HepG2 (cell line): ENCODE data around the gene ABCB8. TPM values are rescaled to one million over a fixed set of nuclear protein-coding genes. Genes with fewer than 3 reads are reported as not detected.
A peak's percentile ranks its signal among the peaks of the same experiment; 100 is the strongest.

ENCODE experiments used
- ATAC-seq: fragments of 200-7000 bp; cut with Tn5 transposase; 3 replicates; pipeline ENCODE4 v1.9.1; 2020; ENCODE audit warnings: mild to moderate bottlenecking, moderate library complexity
- BruUV-seq: library from RNA; stranded (reverse); fragments of 400-500 nt; replicated peaks from 2 replicates; lab custom pipeline; 2021; lab: Mats Ljungman, UMichigan
- CTCF ChIA-PET: fragments of 300-600 bp; formaldehyde crosslinking; extraction: SDS; loops from one replicate; lab custom pipeline; 2021; ENCODE audit warnings: low total read pairs, inconsistent platforms, low intra/inter-chr PET ratio; lab: Yijun Ruan, JAX
- POLR2A ChIA-PET: fragments of 350-600 bp; sonication (Branson Sonifier 250); formaldehyde crosslinking; loops from one replicate; lab custom pipeline; 2020; ENCODE audit warnings: antibody characterized with exemption, inconsistent platforms; lab: Yijun Ruan, JAX
- DNase-seq: peaks from one replicate; pipeline ENCODE4 v3.0.0-alpha.2; 2015; ENCODE audit warnings: low spot score
- FAIRE-seq: peaks from 3 replicates; lab custom pipeline; 2011; peaks lifted over from hg19 to GRCh38; lab: Jason Lieb, UNC
- H2AFZ ChIP-seq: one replicate; pipeline ENCODE4 v1.6.1; 2011; ENCODE audit warnings: low read length, inconsistent platforms
- H3K27ac ChIP-seq: fragments of 300-600 bp; 3 replicates; pipeline ENCODE4 v1.8.0; 2011; ENCODE audit warnings: mixed run types, mild to moderate bottlenecking, mixed read lengths, low read length, inconsistent platforms; ENCODE audit not compliant: insufficient read depth; ENCODE audit errors: extremely low read length
- H3K27me3 ChIP-seq, 2 experiments: fragments of 200-600 bp in 1 of 2; 2 replicates in 1 of 2; 3 replicates in 1 of 2; pipeline versions ENCODE4 v1.6.0 to v1.8.0; 2011; ENCODE audit warnings: low read length in 2 of 2, mild to moderate bottlenecking in 2 of 2, moderate library complexity in 2 of 2, inconsistent platforms in 1 of 2; ENCODE audit not compliant: insufficient read depth in 2 of 2, control insufficient read depth in 1 of 2
- H3K36me3 ChIP-seq, 2 experiments: fragments of 200-600 bp in 1 of 2; replicated peaks in 1 of 2; 2 replicates in 1 of 2; 3 replicates in 1 of 2; pipeline versions ENCODE4 v1.5.1 to v1.8.0; 2011; ENCODE audit warnings: low read length in 2 of 2, inconsistent platforms in 1 of 2; ENCODE audit not compliant: insufficient read depth in 2 of 2, control insufficient read depth in 1 of 2
- H3K4me1 ChIP-seq: 2 replicates; pipeline ENCODE4 v1.5.1; 2012; ENCODE audit warnings: low read length, inconsistent platforms; ENCODE audit not compliant: insufficient read depth
- H3K4me2 ChIP-seq: 2 replicates; pipeline ENCODE4 v1.6.0; 2011; ENCODE audit warnings: low read depth, low read length, inconsistent platforms
- H3K4me3 ChIP-seq, 3 experiments: fragments of 200-600 bp in 1 of 3; sonication (generic), shearing (Covaris generic) in 1 of 3; replicated peaks in 1 of 3; 2 replicates each; pipeline ENCODE4 v1.5.1; 2011 to 2016; ENCODE audit warnings: low read length in 3 of 3, inconsistent platforms in 2 of 3, low read depth in 2 of 3, mild to moderate bottlenecking in 2 of 3, control low read depth in 1 of 3, mixed read lengths in 1 of 3; ENCODE audit not compliant: insufficient read depth in 1 of 3
- H3K79me2 ChIP-seq: one replicate; pipeline ENCODE4 v1.6.1; 2011; ENCODE audit warnings: low read length, inconsistent platforms; ENCODE audit not compliant: insufficient read depth
- H3K9ac ChIP-seq: 2 replicates; pipeline ENCODE4 v1.6.0; 2011; ENCODE audit warnings: mild to moderate bottlenecking, low read depth, low read length, inconsistent platforms; ENCODE audit not compliant: insufficient read depth
- H3K9me3 ChIP-seq: 2 replicates; pipeline ENCODE4 v1.5.1; 2012; ENCODE audit warnings: mild to moderate bottlenecking, low read length
- H4K20me1 ChIP-seq: 2 replicates; pipeline ENCODE4 v1.6.0; 2011; ENCODE audit warnings: inconsistent platforms, mild to moderate bottlenecking, low read length, moderate library complexity; ENCODE audit not compliant: insufficient read depth
- ARID2 ChIP-seq: sonication (generic); formaldehyde crosslinking; IDR thresholded peaks from 2 replicates; pipeline ENCODE4 v1.8.1; 2022; ENCODE audit warnings: mild to moderate bottlenecking, missing genetic modification reagents, borderline replicate concordance
- CENPX ChIP-seq: sonication (generic); formaldehyde crosslinking; IDR thresholded peaks from 2 replicates; pipeline ENCODE4 v1.9.0; 2021; ENCODE audit warnings: mild to moderate bottlenecking, missing genetic modification reagents, moderate library complexity
- EHMT2 ChIP-seq: fragments of 200-600 bp; sonication (generic); IDR thresholded peaks from 2 replicates; pipeline ENCODE4 v1.7.0; 2017; ENCODE audit warnings: antibody characterized with exemption, low read depth, low read length, borderline replicate concordance
- FOXA1 ChIP-seq, 2 experiments: fragments of 450-650 bp in 1 of 2; sonication (generic) in 1 of 2; formaldehyde crosslinking in 1 of 2; IDR thresholded peaks; 2 replicates each; pipeline versions ENCODE4 v1.4.0 to v1.6.1; 2016 to 2020; ENCODE audit warnings: missing genetic modification reagents in 1 of 2
- IRF2 ChIP-seq: IDR thresholded peaks from 2 replicates; pipeline ENCODE4 v1.6.1; 2018; ENCODE audit warnings: missing genetic modification reagents, missing compliant biosample characterization
- KMT2A ChIP-seq: sonication (generic); formaldehyde crosslinking; IDR thresholded peaks from 2 replicates; pipeline ENCODE4 v1.4.0; 2020; ENCODE audit warnings: missing genetic modification reagents
- MXD3 ChIP-seq: IDR thresholded peaks from 2 replicates; pipeline ENCODE4 v1.6.1; 2016; ENCODE audit warnings: mild to moderate bottlenecking, missing biosample characterization, missing genetic modification reagents
- MZF1 ChIP-seq: sonication (generic); formaldehyde crosslinking; IDR thresholded peaks from 2 replicates; pipeline ENCODE4 v1.8.1; 2023; ENCODE audit warnings: mild to moderate bottlenecking, missing genetic modification reagents, borderline replicate concordance
- PHF21A ChIP-seq: sonication (generic); formaldehyde crosslinking; IDR thresholded peaks from 2 replicates; pipeline ENCODE4 v1.5.0; 2020; ENCODE audit warnings: mild to moderate bottlenecking, missing genetic modification reagents
- PREB ChIP-seq: sonication (generic); formaldehyde crosslinking; IDR thresholded peaks from 2 replicates; pipeline ENCODE4 v1.4.0; 2020; ENCODE audit warnings: missing genetic modification reagents
- YEATS4 ChIP-seq: sonication (generic); formaldehyde crosslinking; IDR thresholded peaks from 2 replicates; pipeline ENCODE4 v1.4.0; 2020; ENCODE audit warnings: missing genetic modification reagents, borderline replicate concordance
- ZNF350 ChIP-seq: sonication (generic); formaldehyde crosslinking; IDR thresholded peaks from 2 replicates; pipeline ENCODE4 v1.4.0; 2020; ENCODE audit warnings: mild to moderate bottlenecking, low read depth, missing genetic modification reagents, borderline replicate concordance
- ZNF362 ChIP-seq: sonication (generic); formaldehyde crosslinking; IDR thresholded peaks from 2 replicates; pipeline ENCODE4 v1.4.0; 2020; ENCODE audit warnings: missing genetic modification reagents, mild to moderate bottlenecking, borderline replicate concordance
- ZNF484 ChIP-seq: sonication (generic); formaldehyde crosslinking; IDR thresholded peaks from 2 replicates; pipeline ENCODE4 v1.5.1; 2020; ENCODE audit warnings: mild to moderate bottlenecking, low read depth, missing genetic modification reagents, borderline replicate concordance
- ZSCAN20 ChIP-seq: sonication (generic); formaldehyde crosslinking; IDR thresholded peaks from 2 replicates; pipeline ENCODE4 v1.4.0; 2020; ENCODE audit warnings: missing genetic modification reagents, mild to moderate bottlenecking, borderline replicate concordance
- WGBS: methylation state at CpG from one replicate; pipeline ENCODE4 v1.1.6; 2017; ENCODE audit warnings: low lambda C conversion rate; 5-methylcytosine and 5-hydroxymethylcytosine counted together
- in situ Hi-C: cut with HindIII; loops from 2 replicates; pipeline ENCODE4 v1.10.0; 2017; ENCODE audit warnings: low pct_unique_long_range_greater_than_20kb; ENCODE audit not compliant: extremely low pct_ligation_motif_present
- intact Hi-C: fragments of 100-400 bp; cut with micrococcal nuclease; formaldehyde crosslinking; loops from one replicate; pipeline ENCODE4 v1.10.0; 2022; ENCODE audit not compliant: unreplicated experiment
- polyA plus RNA-seq, 8 experiments: library from polyadenylated mRNA; depleted of rRNA in 3 of 8; stranded (reverse) in 7 of 8; unstranded in 1 of 8; fragments of >200 nt; fragmentation: Illumina TruSeq in 4 of 8; extraction: Trizol in 4 of 8; gene quantifications; 2 replicates each; pipeline versions ENCODE4 v1.2.1 to v1.2.3, GENCODE V29; 2011 to 2016; ENCODE audit warnings: low read depth in 4 of 8, missing spikeins in 1 of 8, mixed read lengths in 1 of 8; ENCODE audit not compliant: insufficient read depth in 1 of 8
- total RNA-seq, 5 experiments: library from RNA; depleted of rRNA; stranded (reverse); fragments of >200 nt; fragmentation: Illumina TruSeq; extraction: Trizol; gene quantifications; 2 replicates each; pipeline ENCODE4 v1.2.3, GENCODE V29; 2016; ENCODE audit warnings: low read depth in 1 of 5
- TF ChIP-seq, protein P1 (sequence below), 2 experiments: sonication (generic) in 1 of 2; formaldehyde crosslinking in 1 of 2; IDR thresholded peaks; 2 replicates each; pipeline versions ENCODE4 v1.4.0 to v1.6.1; 2018 to 2020; ENCODE audit warnings: missing genetic modification reagents in 2 of 2, borderline replicate concordance in 1 of 2, low read depth in 1 of 2, mild to moderate bottlenecking in 1 of 2, missing biosample characterization in 1 of 2

The ABCB8 gene
- total and polyA plus RNA-seq, 2 of the 13 experiments (the other 11 are each of a cell fraction or from before 2014, with no cell fraction given), result 6.6 to 16.7 TPM

- FAIRE-seq (no peak), DNase-seq (peak; percentile 35), ATAC-seq (peak; percentile 45)
- CTCF ChIA-PET, result interaction anchor here (2.2 kb wide), 1 partner anchor 24 kb away, joined by 6 read pairs; no protein-coding TSS in a partner anchor
- POLR2A ChIA-PET, result interaction anchor here (0.6 to 6.7 kb wide), 7 partner anchors 10 to 680 kb away, joined by 3 to 82 read pairs (median 4); partner anchors contain the start of gene ABCB8
- peak overlapping the region; percentile 88 for H3K9ac ChIP-seq
- peak overlapping the region; percentile 70 for H3K27ac ChIP-seq
- 0% methylated on average over 12 of the region's 70 CpGs for WGBS
- no peaks in the 10 kb centered on the region; a peak in 1 of 5 replicates for H3K27me3 ChIP-seq
- intact Hi-C loops, result loop anchor here (2.0 to 10.0 kb wide), 2 partner anchors 29 to 157 kb away; partner anchors contain the start of genes SLC4A2 and SMARCD3
- peaks cover 66% of the 10 kb centered on the region for H3K4me1 ChIP-seq
- H4K20me1 ChIP-seq, result peaks cover 39% of the 10 kb centered on the region
- no peak overlapping the region for H2AFZ ChIP-seq
- H3K9me3 ChIP-seq, result no peaks in the 10 kb centered on the region
- in situ Hi-C loops, result no loop called here
- H3K36me3 ChIP-seq, result peaks cover 4 to 13% of the 10 kb centered on the region in 2 experiments; a peak in 4 of 5 replicates
- peak overlapping the region; percentile 93 to 98 (median 95) for H3K4me3 ChIP-seq
- H3K4me2 ChIP-seq, result peak overlapping the region; percentile 97
- BruUV-seq, result no TSS peak
- H3K79me2 ChIP-seq, result peaks cover 59% of the 10 kb centered on the region
- TF ChIP-seq KMT2A (CRISPR knock-in tag) (0 out of 2 replicates have a peak, but pooled peaks have one; percentile 20), PREB (CRISPR knock-in tag) (no peak), FOXA1 (IDR thresholded peaks at IDR 0.05) (no peak), FOXA1 (CRISPR knock-in tag; IDR thresholded peaks at IDR 0.05) (peak; percentile 11; the same call in 1 of the 2 replicates), ZNF362 (CRISPR knock-in tag) (peak; percentile 27; the same call in 1 of the 2 replicates), EHMT2 (no peak), ZNF484 (CRISPR knock-in tag) (no peak), YEATS4 (CRISPR knock-in tag) (peak; percentile 74; the same call in 1 of the 2 replicates), ZNF350 (no peak), PHF21A (CRISPR knock-in tag) (peak; percentile 45), ZSCAN20 (peak; percentile 20; the same call in 1 of the 2 replicates), ARID2 (CRISPR knock-in tag) (no peak), CENPX (CRISPR knock-in tag) (no peak), MZF1 (CRISPR knock-in tag) (no peak), IRF2 (peak; percentile 55), MXD3 (peak; percentile 43; the same call in 1 of the 2 replicates)
- TF ChIP-seq, protein P1, sequence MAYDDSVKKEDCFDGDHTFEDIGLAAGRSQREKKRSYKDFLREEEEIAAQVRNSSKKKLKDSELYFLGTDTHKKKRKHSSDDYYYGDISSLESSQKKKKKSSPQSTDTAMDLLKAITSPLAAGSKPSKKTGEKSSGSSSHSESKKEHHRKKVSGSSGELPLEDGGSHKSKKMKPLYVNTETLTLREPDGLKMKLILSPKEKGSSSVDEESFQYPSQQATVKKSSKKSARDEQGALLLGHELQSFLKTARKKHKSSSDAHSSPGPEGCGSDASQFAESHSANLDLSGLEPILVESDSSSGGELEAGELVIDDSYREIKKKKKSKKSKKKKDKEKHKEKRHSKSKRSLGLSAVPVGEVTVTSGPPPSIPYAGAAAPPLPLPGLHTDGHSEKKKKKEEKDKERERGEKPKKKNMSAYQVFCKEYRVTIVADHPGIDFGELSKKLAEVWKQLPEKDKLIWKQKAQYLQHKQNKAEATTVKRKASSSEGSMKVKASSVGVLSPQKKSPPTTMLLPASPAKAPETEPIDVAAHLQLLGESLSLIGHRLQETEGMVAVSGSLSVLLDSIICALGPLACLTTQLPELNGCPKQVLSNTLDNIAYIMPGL (CRISPR knock-in tag; IDR thresholded peaks at IDR 0.05; ENCODE audit: borderline replicate concordance in 1 of 2, low read depth in 1 of 2), result peak; percentile 39 to 88; a peak in 3 of 4 replicates
These were observed 59.2 kb downstream of the ABCB8 start for GRCh38 chr7:151087245-151088018.
